Sigmoid colon (tissue), 4 donors: ENCODE data around the gene ZBTB7C.

Source experiments
- EP300 ChIP-seq, 4 donors: sonication (generic); formaldehyde crosslinking; IDR thresholded peaks; one replicate each; pipeline ENCODE4 v1.6.1; 2017; ENCODE audit warnings: antibody characterized with exemption in 4 of 4
- POLR2A ChIP-seq, 2 donors: fragments of 450-650 bp; IDR thresholded peaks; one replicate each; pipeline ENCODE4 v1.6.1; 2016; ENCODE audit warnings: antibody characterized with exemption in 2 of 2, mild to moderate bottlenecking in 2 of 2, moderate library complexity in 2 of 2
- POLR2AphosphoS5 ChIP-seq, 4 donors: sonication (generic); formaldehyde crosslinking; IDR thresholded peaks; one replicate each; pipeline ENCODE4 v1.6.1; 2017; ENCODE audit warnings: antibody characterized with exemption in 4 of 4
- TF ChIP-seq, protein P1 (sequence below), 4 experiments: fragments of 450-650 bp in 3 of 4; fragments of 200-600 bp in 1 of 4; IDR thresholded peaks; one replicate each; pipeline ENCODE4 v1.5.1; 2016 to 2019; ENCODE audit warnings: antibody characterized with exemption in 4 of 4, mild to moderate bottlenecking in 3 of 4, moderate library complexity in 2 of 4

DNA sequence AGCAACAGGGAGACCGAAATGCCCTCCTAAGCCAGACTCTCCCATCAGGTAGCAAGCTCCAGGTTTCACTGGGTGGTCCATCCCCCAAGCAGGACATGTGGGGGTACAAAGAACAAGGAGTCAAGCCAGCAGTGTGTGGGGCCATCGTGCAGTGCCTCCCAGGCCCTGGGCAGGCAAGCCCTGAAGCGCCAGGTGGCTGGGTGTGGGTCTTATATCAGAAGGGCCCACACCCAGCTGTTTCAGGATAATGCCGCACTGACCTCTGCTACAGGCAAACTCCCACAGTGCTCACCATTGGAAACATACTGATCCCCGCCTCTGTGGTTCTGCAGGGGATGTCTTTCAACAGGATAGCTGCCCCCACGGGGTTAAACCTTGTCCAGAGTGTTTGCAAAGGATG lies 304.5 kb downstream of the ZBTB7C start:
- TF ChIP-seq, protein P1, sequence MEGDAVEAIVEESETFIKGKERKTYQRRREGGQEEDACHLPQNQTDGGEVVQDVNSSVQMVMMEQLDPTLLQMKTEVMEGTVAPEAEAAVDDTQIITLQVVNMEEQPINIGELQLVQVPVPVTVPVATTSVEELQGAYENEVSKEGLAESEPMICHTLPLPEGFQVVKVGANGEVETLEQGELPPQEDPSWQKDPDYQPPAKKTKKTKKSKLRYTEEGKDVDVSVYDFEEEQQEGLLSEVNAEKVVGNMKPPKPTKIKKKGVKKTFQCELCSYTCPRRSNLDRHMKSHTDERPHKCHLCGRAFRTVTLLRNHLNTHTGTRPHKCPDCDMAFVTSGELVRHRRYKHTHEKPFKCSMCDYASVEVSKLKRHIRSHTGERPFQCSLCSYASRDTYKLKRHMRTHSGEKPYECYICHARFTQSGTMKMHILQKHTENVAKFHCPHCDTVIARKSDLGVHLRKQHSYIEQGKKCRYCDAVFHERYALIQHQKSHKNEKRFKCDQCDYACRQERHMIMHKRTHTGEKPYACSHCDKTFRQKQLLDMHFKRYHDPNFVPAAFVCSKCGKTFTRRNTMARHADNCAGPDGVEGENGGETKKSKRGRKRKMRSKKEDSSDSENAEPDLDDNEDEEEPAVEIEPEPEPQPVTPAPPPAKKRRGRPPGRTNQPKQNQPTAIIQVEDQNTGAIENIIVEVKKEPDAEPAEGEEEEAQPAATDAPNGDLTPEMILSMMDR (IDR thresholded peaks at IDR 0.05), result no peak
- no peak for TF ChIP-seq POLR2AphosphoS5 (IDR thresholded peaks at IDR 0.05)
- no peak for TF ChIP-seq POLR2A (IDR thresholded peaks at IDR 0.05)
- no peak for TF ChIP-seq EP300 (IDR thresholded peaks at IDR 0.05)
